PFSK-1 (cell line): Measurements from ENCODE around the gene MIS18A.
A peak's percentile ranks its signal among the peaks of the same experiment; 100 is the strongest.

Source experiments
- FOXP2 ChIP-seq: optimal IDR thresholded peaks from 2 replicates; pipeline ENCODE3; 2011; ENCODE audit warnings: borderline replicate concordance, control low read depth, inconsistent platforms; ENCODE audit not compliant: insufficient read depth; ENCODE audit errors: extremely low read length, extremely low read depth
- POLR2AphosphoS5 ChIP-seq: IDR thresholded peaks from 2 replicates; pipeline ENCODE4 v1.6.1; 2012; ENCODE audit warnings: low read depth, mild to moderate bottlenecking, control low read depth, low read length, moderate library complexity
- REST ChIP-seq, 2 experiments: IDR thresholded peaks; 2 replicates each; pipeline versions ENCODE4 v1.6.1 to v1.8.0; 2011 to 2012; ENCODE audit warnings: low read depth in 2 of 2, low read length in 2 of 2, control low read depth in 1 of 2, inconsistent platforms in 1 of 2, mild to moderate bottlenecking in 1 of 2, moderate library complexity in 1 of 2; ENCODE audit not compliant: insufficient read depth in 1 of 2
- SIN3A ChIP-seq: IDR thresholded peaks from 2 replicates; pipeline ENCODE4 v1.6.1; 2012; ENCODE audit warnings: mild to moderate bottlenecking, low read length, moderate library complexity, borderline replicate concordance; ENCODE audit not compliant: insufficient read depth
- TAF1 ChIP-seq: IDR thresholded peaks from 2 replicates; pipeline ENCODE4 v1.6.1; 2012; ENCODE audit warnings: low read length, control low read depth, borderline replicate concordance; ENCODE audit not compliant: insufficient read depth

The MIS18A gene

GRCh38 chr21:32298148-32298559, 19.3 kb upstream of the MIS18A start:
- TF ChIP-seq POLR2AphosphoS5 = no peak
- no peak for TF ChIP-seq FOXP2

- no peak for TF ChIP-seq FOXP2
- TF ChIP-seq POLR2AphosphoS5 = no peak
Measured at GRCh38 chr21:32297449-32297848, 18.6 kb upstream of the MIS18A start.

GRCh38 chr21:32285476-32285875, 6.6 kb upstream of the MIS18A start:
- no peak for TF ChIP-seq SIN3A
- no peak for TF ChIP-seq FOXP2
- no peak for TF ChIP-seq POLR2AphosphoS5
- TF ChIP-seq TAF1 = no peak
- TF ChIP-seq REST (IDR thresholded peaks at IDR 0.05; ENCODE audit: insufficient read depth in 1 of 2, low read depth in 2 of 2, low read length in 2 of 2) = no peak

- TF ChIP-seq POLR2AphosphoS5 = no peak
- TF ChIP-seq TAF1 = no peak
- no peak for TF ChIP-seq SIN3A
- TF ChIP-seq REST (IDR thresholded peaks at IDR 0.05; ENCODE audit: insufficient read depth in 1 of 2, low read depth in 2 of 2, low read length in 2 of 2) = no peak
- TF ChIP-seq FOXP2 = no peak
Measured at GRCh38 chr21:32282992-32283391, 4.1 kb upstream of the MIS18A start.

- TF ChIP-seq REST (IDR thresholded peaks at IDR 0.05; ENCODE audit: insufficient read depth in 1 of 2, low read depth in 2 of 2, low read length in 2 of 2) = no peak
- no peak for TF ChIP-seq POLR2AphosphoS5
Measured at GRCh38 chr21:32281531-32281930, 2.7 kb upstream of the MIS18A start.

- 0 out of 2 replicates have a peak, but pooled peaks have one; percentile 7 for TF ChIP-seq SIN3A
- TF ChIP-seq REST (IDR thresholded peaks at IDR 0.05; ENCODE audit: insufficient read depth in 1 of 2, low read depth in 2 of 2, low read length in 2 of 2) = no peak
Measured at GRCh38 chr21:32279377-32279680, 480 bp upstream of the MIS18A start.
